OCI-LY7 (cell line): ENCODE measurements around the gene NPIPB2. TPM values are rescaled to one million over a fixed set of nuclear protein-coding genes. Genes with fewer than 3 reads are reported as not detected.
A peak's percentile ranks its signal among the peaks of the same experiment; 100 is the strongest.

Experiments used
- BruUV-seq: library from RNA; stranded (reverse); fragments of 400-500 nt; replicated peaks from 2 replicates; lab custom pipeline; 2021; lab: Mats Ljungman, UMichigan
- CTCF ChIA-PET: fragments of 300-600 bp; sonication (Branson Sonifier 250); formaldehyde crosslinking; loops from one replicate; lab custom pipeline; 2022; ENCODE audit warnings: antibody characterized with exemption; ENCODE audit not compliant: unreplicated experiment; lab: Charles Lee
- POLR2A ChIA-PET: fragments of 300-600 bp; sonication (Branson Sonifier 250); formaldehyde crosslinking; loops from one replicate; lab custom pipeline; 2022; ENCODE audit warnings: antibody characterized with exemption; lab: Charles Lee
- DNase-seq: peaks from one replicate; pipeline ENCODE4 v3.0.0-alpha.2; 2015; ENCODE audit warnings: low spot score
- H2AFZ ChIP-seq: fragments of 200-600 bp; sonication (generic), shearing (Covaris generic); 2 replicates; pipeline ENCODE4 v1.6.1; 2014; ENCODE audit warnings: mild to moderate bottlenecking, antibody characterized with exemption, low read length, moderate library complexity
- H3K27ac ChIP-seq: fragments of 200-600 bp; sonication (generic); 2 replicates; pipeline ENCODE4 v1.5.1; 2014; ENCODE audit warnings: mixed run types, low read depth, mild to moderate bottlenecking, moderate library complexity, low read length, inconsistent platforms; ENCODE audit not compliant: poor library complexity, severe bottlenecking
- H3K36me3 ChIP-seq: fragments of 200-600 bp; sonication (generic); 2 replicates; pipeline ENCODE4 v1.6.1; 2014; ENCODE audit warnings: mild to moderate bottlenecking, antibody characterized with exemption, low read length, moderate library complexity, mixed read lengths; ENCODE audit not compliant: insufficient read depth
- H3K4me1 ChIP-seq: fragments of 200-600 bp; sonication (generic); 2 replicates; pipeline ENCODE4 v1.5.1; 2014; ENCODE audit warnings: mild to moderate bottlenecking, low read length; ENCODE audit not compliant: insufficient read depth, poor library complexity, severe bottlenecking
- H3K4me2 ChIP-seq: fragments of 200-600 bp; sonication (generic); 2 replicates; pipeline ENCODE4 v1.6.1; 2014; ENCODE audit warnings: mild to moderate bottlenecking, low read length
- H3K4me3 ChIP-seq: fragments of 200-600 bp; sonication (generic); 2 replicates; pipeline ENCODE4 v1.5.1; 2014; ENCODE audit warnings: mild to moderate bottlenecking, low read depth, low read length; ENCODE audit not compliant: poor library complexity, severe bottlenecking
- H3K79me2 ChIP-seq: fragments of 200-600 bp; sonication (generic); 2 replicates; pipeline ENCODE4 v1.6.1; 2016; ENCODE audit warnings: low read depth, mild to moderate bottlenecking, low read length, moderate library complexity, mixed read lengths; ENCODE audit not compliant: insufficient read depth
- H3K9me2 ChIP-seq: fragments of 200-600 bp; sonication (generic); 2 replicates; pipeline ENCODE4 v1.6.1; 2016; ENCODE audit warnings: mild to moderate bottlenecking, low read length, mixed read lengths; ENCODE audit not compliant: insufficient read depth
- H3K9me3 ChIP-seq: fragments of 200-600 bp; sonication (generic); 2 replicates; pipeline ENCODE4 v1.6.1; 2014; ENCODE audit warnings: mild to moderate bottlenecking, mixed run types, low read length, mixed read lengths
- H4K20me1 ChIP-seq: fragments of 200-600 bp; sonication (generic); 2 replicates; pipeline ENCODE4 v1.6.1; 2014; ENCODE audit warnings: mild to moderate bottlenecking, antibody characterized with exemption, low read length, moderate library complexity, mixed read lengths; ENCODE audit not compliant: insufficient read depth
- CTCF ChIP-seq: fragments of 200-600 bp; sonication (generic); conservative IDR thresholded peaks from 2 replicates; pipeline ENCODE4 v1.5.1; 2014; ENCODE audit warnings: mild to moderate bottlenecking, antibody characterized with exemption, low read length, moderate library complexity, mixed read lengths
- EZH2phosphoT487 ChIP-seq: fragments of 200-600 bp; sonication (generic); IDR thresholded peaks from 2 replicates; pipeline ENCODE4 v1.6.1; 2018; ENCODE audit warnings: low read depth, borderline replicate concordance, mild to moderate bottlenecking, mixed run types, antibody characterized with exemption, low read length, moderate library complexity, mixed read lengths
- intact Hi-C: fragments of 100-400 bp; cut with micrococcal nuclease; formaldehyde crosslinking; loops from one replicate; pipeline ENCODE4 v1.10.0; 2022; ENCODE audit not compliant: unreplicated experiment
- total RNA-seq, 2 experiments: library from RNA; depleted of rRNA in 1 of 2; stranded (reverse); fragments of >200 nt in 1 of 2; shearing (Covaris generic) in 1 of 2; gene quantifications; 2 replicates each; pipeline ENCODE4 v1.2.3, GENCODE V29; 2014 to 2022

Gene NPIPB2
- total RNA-seq, 2 experiments from 2014 or later = 7.5 to 35.9 TPM

- H3K9me2 ChIP-seq = no peaks in the 10 kb centered on the region
- BruUV-seq = no TSS peak
- ChIA-PET CTCF (interaction anchor here (1.0 kb wide), 1 partner anchor 9 kb away, joined by 4 read pairs; no protein-coding TSS in a partner anchor), POLR2A (interaction anchor here (0.6 to 2.3 kb wide), 6 partner anchors 8 to 713 kb away, joined by 3 to 11 read pairs (median 4); partner anchors contain the start of genes SNX29 and TXNDC11)
- DNase-seq = no peak
- H4K20me1 ChIP-seq = no peaks in the 10 kb centered on the region
- peak overlapping the region; percentile 68 for H3K4me3 ChIP-seq
- intact Hi-C loops = loop anchor here (5.0 to 10.0 kb wide), 3 partner anchors 266 to 356 kb away; no protein-coding TSS in a partner anchor
- H3K4me1 ChIP-seq = peaks cover 56% of the 10 kb centered on the region
- peak overlapping the region; percentile 97 for H3K4me2 ChIP-seq
- no peak overlapping the region for H3K27ac ChIP-seq
- TF ChIP-seq CTCF (no peak), EZH2phosphoT487 (no peak)
- peaks cover 24% of the 10 kb centered on the region; the same call in 1 of the 2 replicates for H3K36me3 ChIP-seq
- no peak overlapping the region for H2AFZ ChIP-seq
- no peaks in the 10 kb centered on the region for H3K9me3 ChIP-seq
- H3K79me2 ChIP-seq = peaks cover 7% of the 10 kb centered on the region; the same call in 1 of the 2 replicates
Observed at GRCh38 chr16:11968577-11968976, 26.7 kb upstream of the NPIPB2 start.

GRCh38 chr16:11967195-11967911 is 25.5 kb upstream of the NPIPB2 start:
- BruUV-seq = no TSS peak
- DNase-seq = peak; percentile 30
- Histone ChIP-seq H3K36me3 (peaks cover 23% of the 10 kb centered on the region; the same call in 1 of the 2 replicates), H3K9me2 (no peaks in the 10 kb centered on the region), H3K4me1 (peaks cover 68% of the 10 kb centered on the region), H4K20me1 (no peaks in the 10 kb centered on the region), H3K27ac (peak overlapping the region; percentile 94), H3K9me3 (no peaks in the 10 kb centered on the region), H2AFZ (no peak overlapping the region; the same call in 1 of the 2 replicates), H3K4me3 (peak overlapping the region; percentile 68), H3K4me2 (peak overlapping the region; percentile 97), H3K79me2 (peaks cover 7% of the 10 kb centered on the region; the same call in 1 of the 2 replicates)
- intact Hi-C loops = loop anchor here (5.0 to 10.0 kb wide), 3 partner anchors 267 to 357 kb away; no protein-coding TSS in a partner anchor
- ChIA-PET CTCF (interaction anchor here (1.2 kb wide), 1 partner anchor 100 kb away, joined by 3 read pairs; no protein-coding TSS in a partner anchor), POLR2A (interaction anchor here (0.7 to 4.1 kb wide), 4 partner anchors 9 to 20 kb away, joined by 4 to 32 read pairs (median 10); partner anchors contain the start of gene SNX29)
- TF ChIP-seq EZH2phosphoT487 (no peak), CTCF (no peak)
